Inflammatory macrophage treated with lipopolysaccharide for 1 hour (primary cell): Measurements from ENCODE around the gene ATP9B.
"Not testable (repeated sequence)": the region's sequence is repeated elsewhere in the genome, so short reads cannot be mapped to it uniquely, and the experiment has no call there.

Experiments used
- DNase-seq, 2 donors: peaks; one replicate each; pipeline ENCODE4 v3.0.0-alpha.2; 2020 to 2022

ATP9B gene

GRCh38 chr18:79299272-79299671 lies 230.1 kb downstream of the ATP9B start:
- DNase-seq, result no peak

DNA sequence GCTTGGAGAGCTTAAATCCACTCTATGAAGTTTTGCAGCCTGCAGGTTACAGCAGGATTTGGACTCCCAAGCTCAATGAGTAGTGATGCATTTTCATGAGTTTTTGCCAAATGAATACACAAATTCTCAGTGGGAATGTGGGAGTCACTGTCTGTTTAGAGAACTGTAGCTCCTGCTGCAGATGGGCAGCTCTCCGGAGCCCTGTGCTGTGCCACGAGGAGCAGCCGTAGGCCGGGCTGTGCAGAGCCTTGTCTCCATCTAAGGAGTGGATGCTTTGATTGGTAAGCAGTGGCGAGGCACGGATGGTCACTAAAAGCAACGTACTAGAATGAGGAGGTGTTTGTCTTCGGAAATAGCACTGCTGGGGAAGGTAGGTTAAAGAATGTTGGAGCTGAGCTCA lies 230.5 kb downstream of the ATP9B start:
- no peak for DNase-seq

DNA sequence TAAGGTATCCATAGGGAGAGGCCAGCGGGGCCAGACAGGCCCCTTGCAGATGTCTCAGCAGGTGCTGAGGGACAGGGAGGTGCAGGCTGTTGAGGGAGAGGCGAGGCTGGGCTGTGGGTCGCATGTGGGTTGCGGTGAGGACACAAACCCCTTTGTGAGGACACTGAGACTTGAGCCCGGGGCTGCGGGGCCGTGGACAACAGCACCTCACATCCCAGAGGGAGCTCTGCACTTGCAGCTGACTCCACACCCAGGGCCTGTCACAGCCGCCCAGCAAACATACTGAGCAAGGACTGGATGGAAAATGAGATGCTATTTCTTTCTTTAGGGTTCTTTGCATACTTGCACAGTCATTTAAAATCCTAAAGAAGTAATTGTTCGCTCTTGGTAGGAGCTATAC lies 231.2 kb downstream of the ATP9B start:
- no peak for DNase-seq

DNA sequence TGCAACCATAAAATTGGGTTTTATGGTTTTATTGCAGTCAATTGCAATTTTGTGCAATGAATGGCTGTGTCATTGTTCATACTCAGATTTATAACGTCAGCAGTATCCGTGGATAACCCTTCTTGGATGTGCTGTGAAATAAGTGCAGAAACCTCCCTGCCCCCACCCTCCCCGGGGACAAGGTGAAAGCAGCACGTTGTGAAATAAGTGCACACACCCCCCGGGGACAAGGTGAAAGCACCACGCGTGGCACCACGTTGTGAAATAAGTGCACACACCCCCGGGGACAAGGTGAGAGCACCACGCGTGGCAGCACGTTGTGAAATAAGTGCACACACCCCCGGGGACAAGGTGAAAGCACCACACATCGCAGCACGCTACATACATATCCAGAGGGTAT lies 232.9 kb downstream of the ATP9B start:
- DNase-seq, result no peak

- no peak for DNase-seq
Observed at GRCh38 chr18:79305911-79306310, 236.7 kb downstream of the ATP9B start.

GRCh38 chr18:79309614-79310358 lies 240.6 kb downstream of the ATP9B start:
- no peak for DNase-seq

DNA sequence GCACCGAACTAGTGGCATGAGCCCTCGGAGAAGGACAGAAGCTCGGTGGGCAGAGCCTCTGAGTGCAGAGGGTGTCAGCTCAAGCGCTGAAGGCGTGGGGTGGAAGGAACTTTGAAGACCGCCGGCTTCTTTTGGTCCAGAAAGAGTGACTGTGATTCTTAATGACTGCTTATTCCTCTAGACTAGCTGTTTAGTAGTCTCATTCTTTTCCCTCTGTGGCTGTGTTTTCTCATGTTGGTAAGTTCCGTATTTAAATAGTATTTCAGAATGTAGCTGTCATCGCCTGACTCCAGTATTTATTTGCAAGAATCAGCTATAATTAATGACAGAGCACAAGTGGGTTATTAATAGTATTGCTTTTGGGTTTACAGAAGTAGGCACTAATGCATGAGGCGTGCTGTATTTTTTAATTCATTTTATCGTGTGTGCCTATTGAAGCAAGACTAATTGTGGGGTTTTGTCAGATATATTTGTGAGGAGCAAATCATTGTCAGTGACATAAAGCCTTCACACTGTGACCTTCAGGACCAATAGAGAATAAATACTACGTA lies 245.7 kb downstream of the ATP9B start:
- no peak for DNase-seq

GRCh38 chr18:79315596-79315995 lies 246.4 kb downstream of the ATP9B start:
- DNase-seq, result no peak

DNA sequence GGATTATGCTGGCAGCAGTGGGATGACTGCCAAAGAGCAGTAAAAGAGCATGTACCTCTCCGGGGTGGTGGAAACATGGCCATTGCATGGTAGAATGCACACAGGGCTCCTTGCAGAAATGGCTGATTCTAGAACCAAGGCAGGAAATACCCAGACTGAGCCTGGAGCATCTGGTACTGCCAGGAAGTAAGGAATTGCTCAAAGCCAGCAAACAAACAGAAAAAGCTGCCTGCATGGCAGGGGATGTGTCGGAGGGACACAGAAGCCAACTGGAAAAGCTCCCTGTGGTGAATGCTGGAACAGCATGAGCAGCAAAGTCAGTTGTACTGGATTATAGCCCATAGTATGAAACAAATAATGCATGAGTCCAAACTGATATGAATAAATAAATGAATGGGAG lies 248.5 kb downstream of the ATP9B start:
- no peak for DNase-seq

GRCh38 chr18:79318142-79318673 lies 249.0 kb downstream of the ATP9B start:
- no peak for DNase-seq

GRCh38 chr18:79320216-79320850 lies 251.1 kb downstream of the ATP9B start:
- DNase-seq, result no peak

DNA sequence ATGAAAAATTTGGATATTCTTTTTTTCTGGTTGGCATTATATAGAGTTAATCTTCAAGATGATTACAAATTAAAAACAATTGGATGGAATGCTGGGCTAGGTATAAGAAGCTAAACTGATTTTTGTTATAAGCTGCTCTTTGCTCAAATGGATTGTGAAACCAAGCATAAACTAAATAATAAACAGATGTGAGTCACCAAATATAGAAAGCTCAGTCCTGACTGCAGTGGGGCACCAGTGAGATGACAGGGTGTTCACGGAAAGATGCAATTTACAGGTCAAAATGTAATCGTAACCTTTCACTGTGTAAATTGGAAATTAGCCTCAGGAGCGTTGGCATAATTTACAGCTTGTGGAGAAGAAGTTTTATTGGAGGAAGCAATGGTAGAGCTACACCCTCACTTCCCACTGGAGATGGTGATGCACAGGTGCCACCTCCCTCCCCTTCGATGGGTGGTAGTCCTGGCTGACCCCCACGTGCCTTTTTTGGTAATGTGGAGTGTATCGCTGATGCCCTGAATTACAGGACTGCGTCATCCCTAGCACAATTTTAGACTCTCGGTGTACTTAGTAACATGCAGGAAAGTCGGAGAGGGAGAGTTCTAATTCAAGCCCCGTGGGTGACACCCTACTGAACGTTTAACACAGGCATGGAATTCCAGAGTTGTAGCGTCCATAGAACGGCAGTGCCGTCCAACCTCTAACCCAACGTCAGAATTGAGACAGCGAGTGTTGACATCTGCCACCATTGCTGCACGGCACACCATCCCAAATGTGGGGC lies 252.6 kb downstream of the ATP9B start:
- DNase-seq, result no peak

- DNase-seq, result no peak
Observed at GRCh38 chr18:79322441-79322840, 253.2 kb downstream of the ATP9B start.

- no peak for DNase-seq
Observed at GRCh38 chr18:79323471-79323870, 254.3 kb downstream of the ATP9B start.

- DNase-seq, result no peak
Observed at GRCh38 chr18:79326413-79327198, 257.4 kb downstream of the ATP9B start.

DNA sequence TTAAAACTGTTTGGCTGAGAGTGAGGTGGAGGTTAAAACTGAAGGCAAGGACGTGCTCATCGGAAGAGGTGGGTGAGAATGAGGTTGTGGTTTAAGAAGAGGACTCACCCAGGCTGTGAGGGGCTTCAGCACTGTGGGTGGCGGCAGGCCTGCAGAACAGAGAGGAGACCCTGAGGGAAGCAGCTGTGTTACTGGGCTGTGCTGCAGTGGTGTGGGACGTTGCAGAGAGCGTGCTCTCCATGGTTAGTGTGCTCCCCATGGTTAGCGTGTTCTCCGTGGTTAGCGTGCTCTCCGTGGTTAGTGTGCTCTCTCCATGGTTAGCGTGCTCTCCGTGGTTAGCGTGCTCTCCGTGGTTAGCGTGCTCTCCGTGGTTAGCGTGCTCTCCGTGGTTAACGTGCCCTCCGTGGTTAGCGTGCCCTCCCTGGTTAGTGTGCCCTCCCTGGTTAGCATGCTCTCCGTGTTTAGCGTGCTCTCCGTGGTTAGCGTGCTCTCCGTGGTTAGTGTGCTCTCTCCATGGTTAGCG lies 258.1 kb downstream of the ATP9B start:
- no peak for DNase-seq

- not testable (repeated sequence) for DNase-seq
Observed at GRCh38 chr18:79327915-79328314, 258.7 kb downstream of the ATP9B start.

DNA sequence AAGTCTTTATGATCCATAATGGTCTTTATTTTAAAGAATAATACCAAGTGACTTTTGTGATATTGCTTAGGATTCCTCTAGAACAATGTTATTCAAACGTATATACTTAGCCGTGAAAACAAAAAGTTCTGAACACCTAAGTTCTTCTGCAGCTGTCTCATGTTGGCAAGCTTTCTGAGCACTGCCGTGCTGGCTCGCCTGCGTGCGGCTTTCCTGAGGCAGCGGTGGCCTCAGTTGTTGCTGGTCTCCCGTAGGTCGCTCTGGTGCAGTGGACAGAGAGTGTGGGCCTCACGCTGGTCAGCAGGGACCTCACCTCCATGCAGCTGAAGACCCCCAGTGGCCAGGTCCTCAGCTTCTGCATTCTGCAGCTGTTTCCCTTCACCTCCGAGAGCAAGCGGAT lies 259.7 kb downstream of the ATP9B start:
- DNase-seq, result no peak

GRCh38 chr18:79329786-79330185 lies 260.6 kb downstream of the ATP9B start:
- no peak for DNase-seq

GRCh38 chr18:79332646-79333045 lies 263.5 kb downstream of the ATP9B start:
- no peak for DNase-seq

- DNase-seq, result no peak
Observed at GRCh38 chr18:79333046-79333445, 263.9 kb downstream of the ATP9B start.
